HCT116 (cell line): Measurements from ENCODE around the gene SLC6A8. TPM values are rescaled to one million over a fixed set of nuclear protein-coding genes. Genes with fewer than 3 reads are reported as not detected.

Source experiments
- ATAC-seq: fragments of 200-7000 bp; cut with Tn5 transposase; 2 replicates; pipeline ENCODE4 v1.9.1; 2020; ENCODE audit warnings: mild to moderate bottlenecking, moderate library complexity
- BruUV-seq: library from RNA; stranded (reverse); fragments of 400-500 nt; replicated peaks from 2 replicates; lab custom pipeline; 2021; lab: Mats Ljungman, UMichigan
- CTCF ChIA-PET: fragments of 300-600 bp; sonication (Branson Sonifier 250); formaldehyde crosslinking; loops from one replicate; lab custom pipeline; 2021; ENCODE audit warnings: antibody characterized with exemption; lab: Charles Lee
- POLR2A ChIA-PET: fragments of 300-600, 350-600 bp; sonication (Branson Sonifier 250); formaldehyde crosslinking; loops from one replicate; lab custom pipeline; 2021; ENCODE audit warnings: antibody characterized with exemption; lab: Charles Lee
- RAD21 ChIA-PET, 2 experiments: fragments of 300-600 bp; sonication (Branson Sonifier 250); formaldehyde crosslinking; loops; one replicate each; lab custom pipeline; 2023; ENCODE audit warnings: low total read pairs in 2 of 2; ENCODE audit not compliant: uncharacterized antibody in 2 of 2, unreplicated experiment in 2 of 2, low non-redundant PET in 1 of 2; lab: Charles Lee
- DNase-seq: peaks from one replicate; pipeline ENCODE4 v3.0.0-alpha.2; 2010; ENCODE audit warnings: low read depth, low spot score
- H2AFZ ChIP-seq: fragments of 200-600 bp; shearing (Covaris generic), sonication (generic); 2 replicates; pipeline ENCODE4 v1.6.1; 2017; ENCODE audit warnings: low read depth, mixed run types, mixed read lengths, antibody characterized with exemption, low read length; ENCODE audit not compliant: poor library complexity, severe bottlenecking
- H3K27ac ChIP-seq: 2 replicates; pipeline ENCODE4 v1.5.1; 2012; ENCODE audit warnings: low read depth, low read length
- H3K27me3 ChIP-seq: fragments of 200-600 bp; sonication (generic); 2 replicates; pipeline ENCODE4 v1.6.1; 2016; ENCODE audit warnings: mixed run types, low read length, mixed read lengths; ENCODE audit not compliant: insufficient read depth
- H3K36me3 ChIP-seq, 2 experiments: fragments of 200-500 bp in 1 of 2; fragments of 200-600 bp in 1 of 2; sonication (Bioruptor generic) in 1 of 2; sonication (generic) in 1 of 2; 2 replicates each; pipeline versions ENCODE4 v1.5.1 to v1.6.1; 2014 to 2016; ENCODE audit warnings: low read length in 2 of 2, inconsistent platforms in 1 of 2, mixed read lengths in 1 of 2, mixed run types in 1 of 2; ENCODE audit not compliant: insufficient read depth in 2 of 2, control insufficient read depth in 1 of 2
- H3K4me1 ChIP-seq, 2 experiments: fragments of 200-600 bp in 1 of 2; sonication (generic) in 1 of 2; 2 replicates each; pipeline versions ENCODE4 v1.5.1 to v1.6.1; 2012 to 2017; ENCODE audit warnings: low read length in 2 of 2, inconsistent platforms in 1 of 2, mild to moderate bottlenecking in 1 of 2, mixed read lengths in 1 of 2, mixed run types in 1 of 2, moderate library complexity in 1 of 2; ENCODE audit not compliant: insufficient read depth in 2 of 2, control insufficient read depth in 1 of 2
- H3K4me2 ChIP-seq: fragments of 200-600 bp; sonication (generic); 2 replicates; pipeline ENCODE4 v1.6.1; 2017; ENCODE audit warnings: mixed run types, low read length, mixed read lengths
- H3K4me3 ChIP-seq, 2 experiments: fragments of 200-600 bp in 1 of 2; sonication (generic) in 1 of 2; replicated peaks in 1 of 2; 2 replicates each; pipeline ENCODE4 v1.5.1; 2011 to 2016; ENCODE audit warnings: low read length in 2 of 2, control low read depth in 1 of 2, low read depth in 1 of 2, mild to moderate bottlenecking in 1 of 2, mixed read lengths in 1 of 2, mixed run types in 1 of 2
- H3K79me2 ChIP-seq: fragments of 200-600 bp; sonication (generic); 2 replicates; pipeline ENCODE4 v1.6.1; 2017; ENCODE audit warnings: mild to moderate bottlenecking, mixed run types, low read length, moderate library complexity, mixed read lengths; ENCODE audit not compliant: insufficient read depth
- H3K9ac ChIP-seq: fragments of 200-600 bp; sonication (generic); 2 replicates; pipeline ENCODE4 v1.6.1; 2016; ENCODE audit warnings: low read length, mixed read lengths
- H3K9me2 ChIP-seq: fragments of 200-600 bp; sonication (generic), shearing (Covaris generic); 2 replicates; pipeline ENCODE4 v1.6.1; 2017; ENCODE audit warnings: mixed run types, mild to moderate bottlenecking, moderate library complexity; ENCODE audit not compliant: insufficient read depth
- H3K9me3 ChIP-seq, 2 experiments: fragments of 200-500 bp in 1 of 2; fragments of 200-600 bp in 1 of 2; sonication (Bioruptor generic) in 1 of 2; sonication (generic) in 1 of 2; 2 replicates each; pipeline ENCODE4 v1.6.1; 2014 to 2017; ENCODE audit warnings: low read length in 2 of 2, mixed read lengths in 2 of 2, inconsistent platforms in 1 of 2, low read depth in 1 of 2, mild to moderate bottlenecking in 1 of 2, mixed run types in 1 of 2, moderate library complexity in 1 of 2; ENCODE audit not compliant: control insufficient read depth in 1 of 2, insufficient read depth in 1 of 2
- H4K20me1 ChIP-seq: fragments of 200-600 bp; sonication (generic), shearing (Covaris generic); 2 replicates; pipeline ENCODE4 v1.6.1; 2017; ENCODE audit warnings: mixed run types, mild to moderate bottlenecking, moderate library complexity; ENCODE audit not compliant: insufficient read depth
- CTCF ChIP-seq, 3 experiments: fragments of 200-600 bp in 1 of 3; sonication (generic) in 1 of 3; IDR thresholded peaks in 2 of 3; conservative IDR thresholded peaks in 1 of 3; 2 replicates each; pipeline ENCODE4 v1.5.1; 2012 to 2017; ENCODE audit warnings: low read depth in 2 of 3, low read length in 2 of 3, antibody characterized with exemption in 1 of 3, borderline replicate concordance in 1 of 3, control low read depth in 1 of 3, mild to moderate bottlenecking in 1 of 3, mixed read lengths in 1 of 3, mixed run types in 1 of 3, moderate library complexity in 1 of 3; ENCODE audit not compliant: insufficient read depth in 1 of 3
- EGR1 ChIP-seq: IDR thresholded peaks from 2 replicates; pipeline ENCODE4 v1.6.1; 2012; ENCODE audit warnings: low read depth
- ELF1 ChIP-seq: IDR thresholded peaks from 2 replicates; pipeline ENCODE4 v1.6.1; 2012; ENCODE audit warnings: low read depth, borderline replicate concordance
- EZH2phosphoT487 ChIP-seq: fragments of 200-600 bp; IDR thresholded peaks from 2 replicates; pipeline ENCODE4 v1.6.1; 2018; ENCODE audit warnings: antibody characterized with exemption, borderline replicate concordance
- FOSL1 ChIP-seq: IDR thresholded peaks from 2 replicates; pipeline ENCODE4 v1.6.1; 2012; ENCODE audit warnings: low read depth
- RAD21 ChIP-seq: IDR thresholded peaks from 2 replicates; pipeline ENCODE4 v1.6.1; 2012; ENCODE audit warnings: low read depth, mild to moderate bottlenecking
- SIN3A ChIP-seq: IDR thresholded peaks from 2 replicates; pipeline ENCODE4 v1.6.1; 2012; ENCODE audit warnings: low read depth
- intact Hi-C: fragments of 100-400 bp; cut with micrococcal nuclease; formaldehyde crosslinking; loops from 2 replicates; pipeline ENCODE4 v1.10.0; 2022
- total RNA-seq: library from RNA; stranded (reverse); gene quantifications from one replicate; pipeline ENCODE4 v1.2.1, GENCODE V29; 2021; ENCODE audit not compliant: unreplicated experiment

Gene SLC6A8
- total RNA-seq, 1 experiment from 2014 or later = 101 TPM

- no peaks in the 10 kb centered on the region for H3K9me2 ChIP-seq
- RAD21 ChIA-PET = no interaction called here
- BruUV-seq = no TSS peak
- H3K4me2 ChIP-seq = no peak overlapping the region
- H4K20me1 ChIP-seq = no peaks in the 10 kb centered on the region
- H3K9ac ChIP-seq = no peak overlapping the region
- CTCF ChIA-PET = interaction anchor here (1.4 to 1.5 kb wide), 2 partner anchors 10 to 107 kb away, joined by 3 to 5 read pairs; no protein-coding TSS in a partner anchor
- H3K36me3 ChIP-seq = no peaks in the 10 kb centered on the region
- peaks cover 3 to 21% of the 10 kb centered on the region in 2 experiments; a peak in 2 of 4 replicates for H3K4me1 ChIP-seq
- POLR2A ChIA-PET = no interaction called here
- intact Hi-C loops = no loop called here
- no peak overlapping the region for H2AFZ ChIP-seq
- ATAC-seq = no peak
- TF ChIP-seq FOSL1 (no peak), SIN3A (no peak), CTCF (IDR thresholded peaks at IDR 0.05 in 2 of 3, conservative IDR thresholded peaks at IDR 0.05 in 1 of 3; ENCODE audit: borderline replicate concordance in 1 of 3, insufficient read depth in 1 of 3, low read depth in 2 of 3, low read length in 2 of 3) (no peak), EZH2phosphoT487 (no peak), ELF1 (no peak), RAD21 (no peak), EGR1 (no peak)
- TF ChIP-seq, all 23 proteins: peak for 0
- Histone ChIP-seq H3K27ac (no peak overlapping the region), H3K9me3 (no peaks in the 10 kb centered on the region), H3K79me2 (no peaks in the 10 kb centered on the region), H3K27me3 (no peaks in the 10 kb centered on the region), H3K4me3 (no peak overlapping the region)
- DNase-seq = no peak
Measured at GRCh38 chrX:153645921-153646488, 41.7 kb upstream of the SLC6A8 start.
